ENCODE measurements around the gene DCXR. TPM values are rescaled to one million over a fixed set of nuclear protein-coding genes. Genes with fewer than 3 reads are reported as not detected.

The DCXR gene
- total RNA-seq, 1 donor from 2014 or later, result 118 TPM

DNA sequence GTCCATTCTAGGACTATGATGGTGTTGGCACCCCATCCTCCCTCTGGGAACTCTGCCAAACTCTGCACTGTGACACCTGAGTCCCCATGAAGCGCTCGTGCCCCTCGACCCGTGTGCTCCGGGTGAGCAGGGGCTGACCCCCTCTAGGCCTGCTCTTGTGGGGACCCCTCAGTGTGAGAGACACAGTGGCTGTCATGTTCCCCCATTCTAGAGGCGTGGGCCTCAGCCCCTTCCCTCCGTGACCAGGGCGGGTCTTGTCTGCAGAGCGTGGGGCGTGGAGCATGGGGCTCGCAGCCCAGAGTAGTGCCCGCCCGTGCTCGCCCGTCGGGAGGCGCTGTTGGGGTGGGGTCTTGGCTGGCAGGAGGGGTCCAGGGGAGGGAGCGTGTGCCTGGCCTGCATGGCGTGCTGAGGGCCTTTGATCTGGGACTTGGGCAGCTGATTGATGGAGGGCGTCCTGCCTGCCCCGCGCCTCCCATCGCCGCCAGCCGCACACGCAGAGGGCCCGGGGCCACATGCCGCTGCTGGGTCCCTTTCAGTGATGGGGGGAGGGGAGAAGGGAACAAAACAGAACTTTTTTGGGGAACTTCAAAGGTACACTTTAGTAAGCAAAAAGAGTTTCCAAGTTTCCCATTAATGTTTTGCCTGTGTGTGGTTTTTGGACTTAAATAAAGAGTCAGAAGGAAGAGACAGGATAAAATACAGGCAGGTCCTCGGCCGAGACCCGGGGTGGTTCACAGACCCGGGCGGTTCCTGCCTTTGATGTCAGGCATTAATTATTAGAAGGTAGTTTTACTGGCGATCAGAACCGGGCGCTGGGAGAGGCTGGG lies 37.3 kb downstream of the DCXR start:
- intact Hi-C loops (cut with micrococcal nuclease), result no loop called here

DNA sequence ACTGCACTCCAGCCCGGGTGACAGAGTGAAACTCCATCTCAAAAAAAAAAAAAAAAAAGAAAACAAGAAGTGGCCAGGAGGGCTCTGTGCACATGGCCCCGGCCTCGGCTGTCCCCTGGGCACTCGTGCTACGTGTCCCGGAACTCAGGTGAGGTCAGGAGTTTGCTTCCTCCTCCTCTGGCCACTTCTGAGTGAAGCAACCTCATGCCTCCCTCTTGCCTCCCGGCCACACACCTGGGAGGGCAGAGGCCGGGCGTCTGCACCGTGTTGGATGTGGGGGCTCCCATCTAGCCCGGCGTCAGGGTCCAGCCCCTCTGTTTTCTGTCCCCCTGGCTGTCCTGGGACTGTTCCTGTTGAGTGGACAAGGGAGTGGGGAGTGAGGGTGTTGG lies 37.9 kb downstream of the DCXR start:
- intact Hi-C loops (cut with micrococcal nuclease), result no loop called here

GRCh38 chr17:81998691-81999438 lies 38.6 kb downstream of the DCXR start:
- intact Hi-C loops (cut with micrococcal nuclease), result no loop called here

- intact Hi-C loops (cut with micrococcal nuclease), result no loop called here
These were observed 39.3 kb downstream of the DCXR start for GRCh38 chr17:81998212-81998611.

GRCh38 chr17:81996757-81997441 lies 40.6 kb downstream of the DCXR start:
- intact Hi-C loops (cut with micrococcal nuclease), result no loop called here

DNA sequence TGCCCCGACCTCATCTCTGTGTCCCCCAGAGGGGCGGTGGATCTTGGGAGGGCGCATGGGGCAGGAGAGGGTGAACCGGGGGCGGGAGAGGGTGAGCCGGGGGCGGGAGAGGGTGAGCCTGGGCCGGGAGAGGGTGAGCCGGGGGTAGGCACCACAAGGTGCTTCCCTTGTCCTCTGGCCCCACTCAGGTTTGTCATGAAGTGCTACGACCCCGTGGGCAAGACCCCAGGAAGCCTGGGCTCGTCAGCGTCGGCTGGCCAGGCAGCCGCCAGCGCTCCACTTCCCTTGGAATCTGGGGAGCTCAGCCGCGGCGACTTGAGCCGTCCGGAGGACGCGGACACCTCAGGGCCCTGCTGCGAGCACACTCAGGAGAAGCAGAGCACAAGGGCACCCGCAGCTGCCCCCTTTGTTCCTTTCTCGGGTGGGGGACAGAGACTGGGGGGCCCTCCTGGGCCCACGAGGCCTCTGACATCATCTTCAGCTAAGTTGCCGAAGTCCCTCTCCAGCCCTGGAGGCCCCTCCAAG lies 41.2 kb downstream of the DCXR start:
- intact Hi-C loops (cut with micrococcal nuclease), result no loop called here

DNA sequence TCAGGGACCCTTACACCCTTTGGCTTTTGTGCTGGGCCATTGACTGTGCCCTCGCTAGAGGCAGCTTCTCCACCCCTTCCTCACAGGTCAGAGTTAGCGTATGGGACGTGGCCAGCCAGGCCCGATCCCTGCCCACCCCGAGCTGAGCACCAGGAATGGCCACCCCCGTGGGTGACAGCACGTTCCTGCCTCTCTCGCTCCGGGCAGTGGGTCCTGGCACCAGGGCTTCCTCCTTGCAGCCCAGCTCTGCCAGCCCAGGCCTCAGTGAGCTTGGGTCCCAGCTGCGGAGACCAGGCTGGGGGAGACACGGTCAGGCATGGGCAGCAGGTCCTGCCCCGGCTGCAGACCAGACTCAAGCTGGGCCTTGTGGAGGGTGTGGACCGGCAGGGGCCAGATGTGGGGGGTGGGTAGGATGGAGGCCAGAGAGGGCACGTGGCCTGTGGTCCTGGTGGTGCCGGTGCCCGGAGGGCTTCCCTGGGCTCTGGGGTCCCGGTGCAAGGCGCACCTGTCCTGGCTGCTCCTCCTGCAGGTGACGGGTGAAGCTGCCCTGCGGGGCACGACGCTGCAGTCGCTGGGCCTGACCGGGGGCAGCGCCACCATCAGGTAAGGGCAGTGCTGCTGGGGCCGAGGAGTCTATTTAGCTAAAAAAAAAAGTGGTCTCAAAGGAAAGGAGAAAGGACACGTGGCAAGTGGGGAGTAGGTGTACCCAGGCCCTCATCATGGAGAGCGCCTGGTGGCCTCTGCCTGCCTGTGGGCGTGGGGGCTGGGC lies 41.9 kb downstream of the DCXR start:
- intact Hi-C loops (cut with micrococcal nuclease), result no loop called here

DNA sequence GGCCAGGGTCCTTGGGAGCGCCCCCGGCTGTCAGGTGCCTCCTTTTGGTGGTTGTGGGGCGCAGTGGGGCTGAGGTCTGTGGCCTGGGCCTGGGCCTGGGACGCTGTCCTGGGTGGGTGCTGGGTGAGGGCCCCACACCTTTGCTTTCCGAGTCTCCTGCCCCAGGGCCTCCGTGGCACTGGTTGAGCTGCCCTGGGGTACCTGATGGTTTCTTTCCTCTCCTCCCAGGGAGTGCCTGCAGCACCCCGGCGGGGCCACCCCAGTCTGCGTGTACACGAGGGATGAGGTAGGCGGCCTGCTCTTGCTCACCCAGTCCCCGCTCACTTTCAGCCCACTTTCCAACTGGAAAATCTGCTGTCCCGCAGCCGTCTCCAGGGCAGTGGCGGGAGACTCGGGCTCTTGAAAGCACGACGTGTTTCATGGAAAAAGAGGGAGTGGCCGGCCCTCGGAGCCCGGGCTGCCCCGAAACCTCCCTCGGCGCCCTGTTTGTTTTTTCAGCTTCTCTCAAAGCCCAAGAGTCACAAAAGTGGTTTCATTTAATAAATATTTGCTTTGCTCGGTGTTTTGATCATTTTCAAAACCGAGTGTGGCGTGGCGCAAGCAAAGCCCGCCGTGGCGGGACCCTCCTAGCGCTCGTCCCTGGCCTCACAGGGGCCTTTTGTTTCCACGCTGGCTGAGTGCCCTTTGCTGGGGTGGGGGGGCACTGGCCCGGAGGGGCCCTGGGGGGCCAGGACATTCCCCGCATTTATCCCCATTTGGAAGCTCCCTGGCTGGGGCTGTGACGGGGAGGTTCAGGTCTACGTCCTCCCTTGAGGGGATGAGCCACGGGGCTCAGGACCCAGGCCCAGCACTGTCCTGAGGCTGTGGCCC lies 42.7 kb downstream of the DCXR start:
- intact Hi-C loops (cut with micrococcal nuclease), result no loop called here

- intact Hi-C loops (cut with micrococcal nuclease), result no loop called here
These were observed 43.5 kb downstream of the DCXR start for GRCh38 chr17:81993729-81994592.

GRCh38 chr17:81992306-81993102 lies 45.0 kb downstream of the DCXR start:
- intact Hi-C loops (cut with micrococcal nuclease), result no loop called here

DNA sequence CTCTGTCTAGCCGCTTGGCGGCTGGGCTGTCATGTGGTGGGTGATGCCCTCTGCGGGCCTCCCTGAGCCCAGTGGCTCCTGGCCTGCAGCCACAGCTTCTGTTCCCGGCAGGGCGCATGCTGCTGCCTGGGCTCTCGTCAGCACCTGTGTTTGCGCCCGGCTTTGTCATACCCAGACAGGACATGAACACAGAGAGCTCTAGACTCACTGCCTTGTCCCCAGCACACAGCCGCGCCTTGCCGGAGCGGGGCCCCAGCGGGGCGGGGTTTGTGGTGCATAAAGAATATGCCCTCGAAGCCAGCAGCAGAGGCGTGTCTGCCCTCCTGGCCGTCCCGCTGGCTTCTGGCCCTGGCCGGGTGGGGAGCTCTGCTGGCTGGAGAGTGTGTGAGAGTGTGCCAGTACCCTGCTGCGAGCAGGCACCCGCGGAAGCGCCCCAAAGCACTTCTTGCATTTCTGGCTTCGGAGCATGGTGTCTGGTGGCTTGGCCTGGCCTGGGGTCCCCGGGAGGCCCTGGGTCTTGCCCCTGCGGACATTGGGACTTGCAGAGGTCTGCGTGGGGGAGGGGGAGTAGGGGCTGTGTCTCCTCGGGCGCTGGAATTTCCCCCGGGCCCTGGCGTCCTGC lies 45.7 kb downstream of the DCXR start:
- intact Hi-C loops (cut with micrococcal nuclease), result no loop called here

DNA sequence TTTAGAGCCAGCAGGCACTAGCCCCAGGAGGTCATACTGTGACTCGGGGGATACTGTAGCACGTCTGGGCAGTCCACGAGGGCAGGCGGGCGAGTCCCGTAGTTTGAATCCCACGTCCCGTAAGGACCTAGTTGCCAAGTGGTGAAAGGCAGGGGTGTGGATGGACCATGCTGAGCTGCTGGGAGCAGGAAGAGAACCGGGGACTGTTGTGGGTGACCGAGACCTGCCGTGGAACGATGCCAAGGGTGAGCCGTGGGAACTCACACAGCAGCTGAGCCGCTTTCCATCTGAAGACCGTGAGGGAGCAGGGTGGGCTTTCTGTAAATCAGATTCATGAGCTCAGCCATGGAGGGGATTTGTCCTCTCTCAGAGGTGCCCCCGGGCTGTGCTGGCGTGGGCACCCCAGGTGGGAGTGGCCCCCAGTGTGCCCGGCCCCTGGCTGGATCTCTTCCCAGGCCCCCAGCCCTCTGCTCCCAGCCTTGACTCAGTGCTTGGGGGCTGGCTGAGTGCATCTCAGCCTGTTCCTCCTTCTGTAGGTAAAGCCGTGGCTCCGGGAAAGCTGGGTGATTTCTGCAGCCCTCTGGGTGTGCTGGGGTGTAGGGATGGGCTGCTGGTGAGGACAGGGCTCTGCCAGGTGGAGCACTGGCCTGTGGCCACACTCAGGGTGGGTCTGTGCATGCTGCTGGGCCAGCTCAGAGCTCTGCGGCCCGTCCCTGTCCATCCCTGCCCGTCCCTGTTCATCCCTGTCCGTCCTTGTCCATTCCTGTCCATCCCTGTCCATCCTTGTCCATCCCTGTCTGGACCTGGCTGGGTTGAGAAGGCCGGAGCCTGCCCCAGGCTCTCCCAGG lies 46.4 kb downstream of the DCXR start:
- intact Hi-C loops (cut with micrococcal nuclease), result no loop called here

GRCh38 chr17:81987161-81987770 lies 50.2 kb downstream of the DCXR start:
- intact Hi-C loops (cut with micrococcal nuclease), result no loop called here

GRCh38 chr17:81986606-81987005 lies 50.9 kb downstream of the DCXR start:
- intact Hi-C loops (cut with micrococcal nuclease), result no loop called here

Measured in T-helper 2 cell treated with Interferon-gamma antibody and Interleukin-4, amounts not matched to agents 100 ng/mL and 5 ng/mL, for 36 hours (primary cell).